Esophagus muscularis mucosa (tissue), 4 donors: ENCODE measurements around the gene SMARCAD1.

Source experiments
- EP300 ChIP-seq: sonication (generic); formaldehyde crosslinking; IDR thresholded peaks from one replicate; pipeline ENCODE4 v1.6.1; 2017; ENCODE audit warnings: antibody characterized with exemption
- POLR2A ChIP-seq: fragments of 450-650 bp; IDR thresholded peaks from one replicate; pipeline ENCODE4 v1.6.1; 2017; ENCODE audit warnings: antibody characterized with exemption, moderate library complexity, mild to moderate bottlenecking, low read depth
- TF ChIP-seq, protein P1 (sequence below), 3 experiments: fragments of 200-600 bp in 2 of 3; fragments of 450-650 bp in 1 of 3; sonication (generic) in 2 of 3; IDR thresholded peaks; one replicate each; pipeline ENCODE4 v1.5.1; 2017 to 2019; ENCODE audit warnings: antibody characterized with exemption in 3 of 3, mild to moderate bottlenecking in 2 of 3, moderate library complexity in 1 of 3

DNA sequence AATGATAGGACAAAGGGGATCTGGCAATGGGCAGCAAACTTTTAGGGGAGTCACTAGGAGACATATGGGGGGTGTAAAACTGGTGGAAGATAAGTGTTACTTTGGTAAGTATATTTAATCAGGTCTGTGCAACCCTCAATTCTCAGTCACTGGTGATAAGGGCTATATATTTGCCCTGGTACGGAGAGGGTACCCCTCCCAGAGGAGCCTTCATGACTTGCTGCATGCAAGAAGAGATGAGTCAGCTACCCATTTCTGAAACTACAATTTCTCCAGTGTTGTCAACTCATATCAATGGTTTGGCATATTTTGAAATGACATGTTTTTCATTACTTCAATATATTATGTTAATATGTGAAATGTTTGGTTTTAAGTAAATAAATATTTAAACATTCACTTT is 14.3 kb downstream of the SMARCAD1 start:
- no peak for TF ChIP-seq EP300
- TF ChIP-seq POLR2A = no peak
- TF ChIP-seq, protein P1, sequence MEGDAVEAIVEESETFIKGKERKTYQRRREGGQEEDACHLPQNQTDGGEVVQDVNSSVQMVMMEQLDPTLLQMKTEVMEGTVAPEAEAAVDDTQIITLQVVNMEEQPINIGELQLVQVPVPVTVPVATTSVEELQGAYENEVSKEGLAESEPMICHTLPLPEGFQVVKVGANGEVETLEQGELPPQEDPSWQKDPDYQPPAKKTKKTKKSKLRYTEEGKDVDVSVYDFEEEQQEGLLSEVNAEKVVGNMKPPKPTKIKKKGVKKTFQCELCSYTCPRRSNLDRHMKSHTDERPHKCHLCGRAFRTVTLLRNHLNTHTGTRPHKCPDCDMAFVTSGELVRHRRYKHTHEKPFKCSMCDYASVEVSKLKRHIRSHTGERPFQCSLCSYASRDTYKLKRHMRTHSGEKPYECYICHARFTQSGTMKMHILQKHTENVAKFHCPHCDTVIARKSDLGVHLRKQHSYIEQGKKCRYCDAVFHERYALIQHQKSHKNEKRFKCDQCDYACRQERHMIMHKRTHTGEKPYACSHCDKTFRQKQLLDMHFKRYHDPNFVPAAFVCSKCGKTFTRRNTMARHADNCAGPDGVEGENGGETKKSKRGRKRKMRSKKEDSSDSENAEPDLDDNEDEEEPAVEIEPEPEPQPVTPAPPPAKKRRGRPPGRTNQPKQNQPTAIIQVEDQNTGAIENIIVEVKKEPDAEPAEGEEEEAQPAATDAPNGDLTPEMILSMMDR (IDR thresholded peaks at IDR 0.05) = no peak
